HG03342 (cell line): ENCODE data around the gene TBCD.

Experiments used
- ATAC-seq: cut with Tn5 transposase; IDR thresholded peaks from one replicate; pipeline ENCODE4 v1.9.1; 2021; ENCODE audit warnings: mild to moderate bottlenecking, moderate library complexity; ENCODE audit not compliant: unreplicated experiment

Gene TBCD

GRCh38 chr17:82932518-82933310 is 180.8 kb downstream of the TBCD start:
- ATAC-seq, result no peak

- no peak for ATAC-seq
These were observed 182.0 kb downstream of the TBCD start for GRCh38 chr17:82933911-82934310.

- ATAC-seq, result no peak
These were observed 184.3 kb downstream of the TBCD start for GRCh38 chr17:82935966-82936767.

GRCh38 chr17:82936768-82937171 is 184.9 kb downstream of the TBCD start:
- ATAC-seq, result no peak

- ATAC-seq, result no peak
These were observed 185.8 kb downstream of the TBCD start for GRCh38 chr17:82937411-82938371.

- no peak for ATAC-seq
These were observed 186.6 kb downstream of the TBCD start for GRCh38 chr17:82938486-82938872.

- ATAC-seq, result no peak
These were observed 187.2 kb downstream of the TBCD start for GRCh38 chr17:82938873-82939620.

- ATAC-seq, result no peak
These were observed 187.8 kb downstream of the TBCD start for GRCh38 chr17:82939621-82940135.

- no peak for ATAC-seq
These were observed 188.6 kb downstream of the TBCD start for GRCh38 chr17:82940226-82941020.

GRCh38 chr17:82941021-82942001 is 189.4 kb downstream of the TBCD start:
- no peak for ATAC-seq

GRCh38 chr17:82942166-82943130 is 190.6 kb downstream of the TBCD start:
- ATAC-seq, result no peak

GRCh38 chr17:82943339-82943738 is 191.5 kb downstream of the TBCD start:
- ATAC-seq, result no peak

GRCh38 chr17:82943751-82944150 is 191.9 kb downstream of the TBCD start:
- ATAC-seq, result no peak

GRCh38 chr17:82944990-82945389 is 193.1 kb downstream of the TBCD start:
- no peak for ATAC-seq

GRCh38 chr17:82946081-82946480 is 194.2 kb downstream of the TBCD start:
- ATAC-seq, result no peak

- no peak for ATAC-seq
These were observed 195.5 kb downstream of the TBCD start for GRCh38 chr17:82947051-82947991.
